MM.1S (cell line): Measurements from ENCODE around the gene SYT3.

ENCODE experiments used
- EZH2 ChIP-seq: fragments of 300-600 bp; sonication (generic); optimal IDR thresholded peaks from 2 replicates; pipeline ENCODE3; 2017; ENCODE audit warnings: low read depth, mild to moderate bottlenecking, antibody characterized with exemption, low read length, mixed read lengths
- EZH2phosphoT487 ChIP-seq: fragments of 300-600 bp; sonication (generic); IDR thresholded peaks from 2 replicates; pipeline ENCODE4 v1.6.1; 2018; ENCODE audit warnings: antibody characterized with exemption, low read length
- TF ChIP-seq, protein P1 (sequence below): fragments of 300-600 bp; sonication (generic); IDR thresholded peaks from 2 replicates; pipeline ENCODE4 v1.5.1; 2016; ENCODE audit warnings: antibody characterized with exemption, low read length, mixed read lengths

DNA sequence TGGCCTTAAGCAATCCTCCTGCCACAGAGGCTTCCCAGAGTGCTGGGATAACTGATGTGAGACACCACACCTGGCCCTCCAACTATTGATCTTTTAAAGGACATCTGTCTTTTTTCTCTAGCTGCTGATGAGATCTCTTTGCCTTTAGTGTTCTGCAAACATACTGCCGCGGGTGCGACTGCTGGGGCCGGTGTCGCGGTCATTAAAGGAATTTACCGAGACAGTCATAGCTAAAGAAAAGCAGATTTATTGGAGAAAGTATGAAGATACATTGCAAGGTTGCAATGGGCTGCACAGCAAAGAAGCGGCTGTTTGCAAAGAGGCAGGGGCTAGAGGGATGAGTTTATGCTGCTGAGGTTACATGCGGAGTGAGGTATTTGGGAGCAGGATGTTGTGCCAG, 40.3 kb downstream of the SYT3 start:
- TF ChIP-seq, protein P1, sequence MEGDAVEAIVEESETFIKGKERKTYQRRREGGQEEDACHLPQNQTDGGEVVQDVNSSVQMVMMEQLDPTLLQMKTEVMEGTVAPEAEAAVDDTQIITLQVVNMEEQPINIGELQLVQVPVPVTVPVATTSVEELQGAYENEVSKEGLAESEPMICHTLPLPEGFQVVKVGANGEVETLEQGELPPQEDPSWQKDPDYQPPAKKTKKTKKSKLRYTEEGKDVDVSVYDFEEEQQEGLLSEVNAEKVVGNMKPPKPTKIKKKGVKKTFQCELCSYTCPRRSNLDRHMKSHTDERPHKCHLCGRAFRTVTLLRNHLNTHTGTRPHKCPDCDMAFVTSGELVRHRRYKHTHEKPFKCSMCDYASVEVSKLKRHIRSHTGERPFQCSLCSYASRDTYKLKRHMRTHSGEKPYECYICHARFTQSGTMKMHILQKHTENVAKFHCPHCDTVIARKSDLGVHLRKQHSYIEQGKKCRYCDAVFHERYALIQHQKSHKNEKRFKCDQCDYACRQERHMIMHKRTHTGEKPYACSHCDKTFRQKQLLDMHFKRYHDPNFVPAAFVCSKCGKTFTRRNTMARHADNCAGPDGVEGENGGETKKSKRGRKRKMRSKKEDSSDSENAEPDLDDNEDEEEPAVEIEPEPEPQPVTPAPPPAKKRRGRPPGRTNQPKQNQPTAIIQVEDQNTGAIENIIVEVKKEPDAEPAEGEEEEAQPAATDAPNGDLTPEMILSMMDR = no peak
- TF ChIP-seq EZH2phosphoT487 (no peak), EZH2 (no peak)
